HFF-Myc (cell line): ENCODE data around the gene DCAF10.
"Not testable (repeated sequence)": the region's sequence is repeated elsewhere in the genome, so short reads cannot be mapped to it uniquely, and the experiment has no call there.

Source experiments
- DNase-seq: peaks from one replicate; pipeline ENCODE4 v3.0.0-alpha.2; 2011; ENCODE audit warnings: low read depth; ENCODE audit errors: extremely low read depth
- H3K4me3 ChIP-seq: replicated peaks from 2 replicates; pipeline ENCODE4 v1.5.1; 2011; ENCODE audit warnings: low read depth, mild to moderate bottlenecking, control low read depth, low read length
- TF ChIP-seq, protein P1 (sequence below): IDR thresholded peaks from 2 replicates; pipeline ENCODE4 v1.5.1; 2012; ENCODE audit warnings: mild to moderate bottlenecking, low read depth, low read length, control low read depth; ENCODE audit errors: missing control alignments

The DCAF10 gene

DNA sequence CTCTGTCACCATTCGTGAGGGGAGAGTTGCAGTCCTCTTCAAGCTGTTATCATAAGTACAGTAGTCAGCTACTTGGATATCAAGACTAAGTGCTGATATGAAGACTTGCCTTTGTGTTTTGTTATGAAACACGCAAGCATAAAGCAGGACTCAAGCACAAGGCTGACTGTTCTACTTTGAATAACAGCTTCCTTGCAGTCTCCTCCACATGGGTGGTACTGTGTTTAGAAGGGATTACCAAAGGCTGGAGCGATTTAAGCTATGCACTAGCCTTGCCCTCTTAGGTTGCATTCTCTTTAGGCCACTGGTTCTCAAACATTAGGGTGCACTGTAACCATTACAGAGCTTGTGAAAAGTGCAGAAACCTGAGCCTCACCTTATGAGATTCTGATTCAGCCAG, 61.9 kb downstream of the DCAF10 start:
- no peak for DNase-seq
- TF ChIP-seq, protein P1, sequence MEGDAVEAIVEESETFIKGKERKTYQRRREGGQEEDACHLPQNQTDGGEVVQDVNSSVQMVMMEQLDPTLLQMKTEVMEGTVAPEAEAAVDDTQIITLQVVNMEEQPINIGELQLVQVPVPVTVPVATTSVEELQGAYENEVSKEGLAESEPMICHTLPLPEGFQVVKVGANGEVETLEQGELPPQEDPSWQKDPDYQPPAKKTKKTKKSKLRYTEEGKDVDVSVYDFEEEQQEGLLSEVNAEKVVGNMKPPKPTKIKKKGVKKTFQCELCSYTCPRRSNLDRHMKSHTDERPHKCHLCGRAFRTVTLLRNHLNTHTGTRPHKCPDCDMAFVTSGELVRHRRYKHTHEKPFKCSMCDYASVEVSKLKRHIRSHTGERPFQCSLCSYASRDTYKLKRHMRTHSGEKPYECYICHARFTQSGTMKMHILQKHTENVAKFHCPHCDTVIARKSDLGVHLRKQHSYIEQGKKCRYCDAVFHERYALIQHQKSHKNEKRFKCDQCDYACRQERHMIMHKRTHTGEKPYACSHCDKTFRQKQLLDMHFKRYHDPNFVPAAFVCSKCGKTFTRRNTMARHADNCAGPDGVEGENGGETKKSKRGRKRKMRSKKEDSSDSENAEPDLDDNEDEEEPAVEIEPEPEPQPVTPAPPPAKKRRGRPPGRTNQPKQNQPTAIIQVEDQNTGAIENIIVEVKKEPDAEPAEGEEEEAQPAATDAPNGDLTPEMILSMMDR, result no peak
- no peak overlapping the region for H3K4me3 ChIP-seq

DNA sequence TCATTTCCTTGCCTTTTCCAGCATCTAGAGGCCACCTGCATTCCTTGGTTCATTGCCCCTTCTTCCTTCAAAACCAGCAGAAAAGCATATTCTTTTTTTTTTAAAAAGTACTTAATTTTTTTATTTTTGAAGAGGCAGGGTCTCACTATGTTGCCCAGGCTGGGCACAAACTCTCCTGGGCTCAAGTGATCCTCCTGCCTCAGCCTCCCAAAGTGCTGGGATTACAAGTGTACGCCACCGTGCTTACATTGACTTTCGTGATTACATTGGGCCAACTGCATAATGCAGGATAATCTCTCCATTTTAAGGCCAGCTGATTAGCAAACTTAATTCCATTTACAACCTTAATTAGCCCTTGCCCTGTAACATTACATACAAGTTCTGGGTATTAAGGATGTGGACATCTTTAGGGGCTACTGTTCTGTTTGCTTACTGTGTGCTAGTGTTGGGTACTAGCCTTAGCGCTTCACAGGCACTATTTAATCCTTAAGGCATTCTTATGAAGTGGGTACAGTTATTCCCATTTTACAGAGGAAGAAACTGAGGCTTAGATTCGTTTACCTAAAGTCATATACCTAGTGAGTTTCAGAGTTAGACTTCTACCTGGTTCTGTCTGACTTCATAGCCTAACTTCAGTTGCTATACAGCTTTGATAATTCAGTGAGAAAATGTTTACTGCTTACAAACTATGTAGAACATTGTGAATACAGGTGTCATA, 69.6 kb downstream of the DCAF10 start:
- no peak for DNase-seq
- TF ChIP-seq, protein P1, result no peak
- no peak overlapping the region for H3K4me3 ChIP-seq

DNA sequence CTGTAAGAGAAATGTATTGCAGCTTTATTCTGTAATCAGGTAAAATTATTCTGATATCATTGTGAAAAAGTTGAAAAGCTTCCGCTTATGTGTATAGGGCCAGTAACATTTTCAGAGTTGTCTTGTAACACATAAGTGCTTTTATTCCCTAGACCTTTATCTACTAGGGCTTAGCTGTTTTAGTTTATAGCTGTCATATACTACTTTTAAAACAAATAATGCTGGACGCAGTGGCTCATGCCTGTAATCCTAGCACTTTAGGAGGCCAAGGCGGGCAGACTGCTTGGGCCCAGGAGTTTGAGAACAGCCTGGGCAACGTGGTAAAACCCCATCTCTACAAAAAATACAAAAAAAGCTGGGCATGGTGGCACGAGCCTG, 70.2 kb downstream of the DCAF10 start:
- TF ChIP-seq, protein P1, result no peak
- DNase-seq, result no peak
- no peak overlapping the region for H3K4me3 ChIP-seq

DNA sequence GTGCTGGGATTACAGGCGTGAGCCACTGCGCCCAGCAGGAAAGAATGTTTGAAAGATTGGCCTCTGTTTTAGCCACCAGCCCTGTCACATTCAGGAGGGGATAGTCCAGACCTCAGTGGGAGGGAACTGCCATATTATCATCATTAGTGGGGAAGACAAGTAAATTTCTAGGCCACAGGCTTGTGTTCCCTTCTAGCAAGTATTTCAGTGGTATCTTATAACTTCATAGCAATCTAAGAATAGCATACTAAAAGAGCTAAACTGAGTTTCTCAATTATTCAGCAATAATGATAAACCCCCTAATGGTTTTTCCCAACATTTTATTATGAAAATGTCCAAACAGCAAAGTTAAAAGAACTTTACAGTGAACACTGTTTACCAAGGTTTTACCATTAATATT, 73.4 kb downstream of the DCAF10 start:
- H3K4me3 ChIP-seq, result no peak overlapping the region
- DNase-seq, result no peak

DNA sequence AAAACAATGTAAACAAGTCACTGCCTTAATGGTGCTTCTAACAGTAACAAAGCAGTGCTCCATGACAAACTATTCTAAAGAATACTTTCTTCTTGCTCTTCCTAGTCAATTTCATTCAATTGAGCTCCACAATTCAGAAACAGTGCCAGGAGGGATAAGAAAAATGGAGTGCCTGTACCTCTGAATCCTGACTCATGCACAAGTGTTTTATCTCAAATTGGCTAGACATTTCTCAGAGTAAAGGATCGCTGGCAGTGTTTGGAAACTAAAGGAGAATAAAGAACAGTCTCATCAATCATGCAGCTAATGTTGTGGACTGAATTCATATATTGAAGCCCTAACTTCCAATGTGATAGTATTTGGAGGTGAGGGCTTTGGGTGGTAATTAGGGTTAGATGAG, 75.8 kb downstream of the DCAF10 start:
- H3K4me3 ChIP-seq, result no peak overlapping the region

More for the DNA sequence above, 73.4 kb downstream of the DCAF10 start:
- TF ChIP-seq, protein P1, result no peak

DNA sequence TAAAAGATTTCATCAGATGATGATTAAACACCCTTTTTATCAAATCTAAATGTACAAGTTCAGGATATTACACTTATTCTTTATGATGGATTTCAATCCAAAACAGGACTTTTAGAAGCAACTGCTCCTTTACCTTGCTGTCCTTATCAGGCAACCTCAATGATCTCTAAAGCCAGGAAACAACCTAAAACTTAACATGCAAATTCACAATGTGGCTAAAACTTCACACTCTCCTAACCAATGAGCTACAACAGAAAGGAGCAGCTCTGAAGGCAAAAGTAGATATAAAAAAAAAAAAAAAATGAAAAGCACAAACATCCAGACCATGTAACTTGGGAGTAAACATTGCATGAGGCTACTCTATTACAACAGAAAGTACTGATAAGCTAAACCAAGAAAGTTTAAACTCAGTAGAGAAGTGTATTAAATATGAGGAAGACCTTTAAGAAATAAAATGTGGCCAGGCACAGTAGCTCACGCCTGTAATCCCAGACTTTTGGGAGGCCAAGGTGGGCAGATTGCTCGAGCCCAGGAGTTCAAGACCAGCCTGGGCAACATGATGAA, 80.4 kb downstream of the DCAF10 start:
- TF ChIP-seq, protein P1, result no peak
- no peak overlapping the region for H3K4me3 ChIP-seq
- no peak for DNase-seq

More for the DNA sequence above, 75.8 kb downstream of the DCAF10 start:
- DNase-seq, result no peak
- TF ChIP-seq, protein P1, result no peak

DNA sequence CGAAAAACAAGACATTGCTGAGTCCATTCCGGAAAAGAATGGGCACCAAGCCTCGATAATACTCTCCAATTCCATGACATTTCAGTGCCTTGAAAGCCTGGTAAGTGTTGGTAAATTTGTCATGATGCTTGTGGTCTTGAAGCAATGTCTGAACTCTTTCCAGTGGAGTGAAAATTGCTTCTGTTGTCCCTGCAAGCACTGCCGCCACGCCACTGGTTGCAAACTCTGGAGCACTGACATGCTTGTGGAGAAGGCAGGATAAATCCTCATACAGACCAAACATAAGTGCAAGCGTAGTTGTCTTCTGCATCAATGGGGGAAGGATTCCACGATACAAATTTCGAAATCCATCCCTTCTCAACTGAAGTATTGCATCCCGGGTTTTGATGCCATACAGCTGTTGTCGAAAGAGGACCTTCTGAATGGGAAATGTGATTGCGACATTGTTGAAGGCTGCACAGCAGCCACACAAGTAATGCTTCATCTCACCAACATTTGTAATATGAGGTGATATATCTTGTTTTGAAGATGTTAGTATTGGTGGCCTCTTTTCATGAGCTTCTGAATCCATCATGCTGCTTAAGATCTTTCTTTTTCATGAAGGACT, 87.5 kb downstream of the DCAF10 start:
- not testable (repeated sequence) for DNase-seq, H3K4me3 ChIP-seq
